ENCODE results near the gene DDX23. TPM values are rescaled to one million over a fixed set of nuclear protein-coding genes. Genes with fewer than 3 reads are reported as not detected.

DDX23 gene
- total RNA-seq, 1 donor from 2014 or later: 68.7 TPM

DNA sequence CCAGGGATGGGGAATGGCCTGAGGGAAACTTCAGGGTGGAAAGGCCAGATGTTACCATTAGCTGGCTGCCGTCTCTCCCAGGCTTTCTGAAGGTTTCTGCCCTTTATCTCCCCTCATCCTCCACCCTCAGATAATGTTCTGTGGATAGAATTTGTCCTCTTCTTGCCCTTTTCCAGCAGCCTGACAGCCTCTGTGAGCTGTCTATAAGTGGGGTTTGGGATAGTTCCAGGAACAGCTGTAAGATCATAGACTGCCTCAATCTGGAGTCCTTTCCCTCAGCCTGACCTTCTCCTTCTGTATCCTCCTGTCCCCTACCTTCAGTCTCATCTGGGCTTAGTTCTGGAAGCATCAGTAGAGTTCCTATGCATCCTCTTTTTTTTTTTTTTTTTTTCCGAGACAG, 16.5 kb upstream of the DDX23 start:
- H3K27me3 ChIP-seq (ENCODE audit: control insufficient read depth, insufficient read depth, low read length): no peaks in the 10 kb centered on the region
- TF ChIP-seq, protein P1, sequence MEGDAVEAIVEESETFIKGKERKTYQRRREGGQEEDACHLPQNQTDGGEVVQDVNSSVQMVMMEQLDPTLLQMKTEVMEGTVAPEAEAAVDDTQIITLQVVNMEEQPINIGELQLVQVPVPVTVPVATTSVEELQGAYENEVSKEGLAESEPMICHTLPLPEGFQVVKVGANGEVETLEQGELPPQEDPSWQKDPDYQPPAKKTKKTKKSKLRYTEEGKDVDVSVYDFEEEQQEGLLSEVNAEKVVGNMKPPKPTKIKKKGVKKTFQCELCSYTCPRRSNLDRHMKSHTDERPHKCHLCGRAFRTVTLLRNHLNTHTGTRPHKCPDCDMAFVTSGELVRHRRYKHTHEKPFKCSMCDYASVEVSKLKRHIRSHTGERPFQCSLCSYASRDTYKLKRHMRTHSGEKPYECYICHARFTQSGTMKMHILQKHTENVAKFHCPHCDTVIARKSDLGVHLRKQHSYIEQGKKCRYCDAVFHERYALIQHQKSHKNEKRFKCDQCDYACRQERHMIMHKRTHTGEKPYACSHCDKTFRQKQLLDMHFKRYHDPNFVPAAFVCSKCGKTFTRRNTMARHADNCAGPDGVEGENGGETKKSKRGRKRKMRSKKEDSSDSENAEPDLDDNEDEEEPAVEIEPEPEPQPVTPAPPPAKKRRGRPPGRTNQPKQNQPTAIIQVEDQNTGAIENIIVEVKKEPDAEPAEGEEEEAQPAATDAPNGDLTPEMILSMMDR (IDR thresholded peaks at IDR 0.05; ENCODE audit: insufficient read depth, low read length, severe bottlenecking): no peak
- DNase-seq (ENCODE audit: low read depth) (no peak), FAIRE-seq (no peak)
- H3K36me3 ChIP-seq (ENCODE audit: control insufficient read depth, insufficient read depth, low read length): no peaks in the 10 kb centered on the region
- H3K4me3 ChIP-seq (ENCODE audit: low read depth, low read length): no peak overlapping the region

DNA sequence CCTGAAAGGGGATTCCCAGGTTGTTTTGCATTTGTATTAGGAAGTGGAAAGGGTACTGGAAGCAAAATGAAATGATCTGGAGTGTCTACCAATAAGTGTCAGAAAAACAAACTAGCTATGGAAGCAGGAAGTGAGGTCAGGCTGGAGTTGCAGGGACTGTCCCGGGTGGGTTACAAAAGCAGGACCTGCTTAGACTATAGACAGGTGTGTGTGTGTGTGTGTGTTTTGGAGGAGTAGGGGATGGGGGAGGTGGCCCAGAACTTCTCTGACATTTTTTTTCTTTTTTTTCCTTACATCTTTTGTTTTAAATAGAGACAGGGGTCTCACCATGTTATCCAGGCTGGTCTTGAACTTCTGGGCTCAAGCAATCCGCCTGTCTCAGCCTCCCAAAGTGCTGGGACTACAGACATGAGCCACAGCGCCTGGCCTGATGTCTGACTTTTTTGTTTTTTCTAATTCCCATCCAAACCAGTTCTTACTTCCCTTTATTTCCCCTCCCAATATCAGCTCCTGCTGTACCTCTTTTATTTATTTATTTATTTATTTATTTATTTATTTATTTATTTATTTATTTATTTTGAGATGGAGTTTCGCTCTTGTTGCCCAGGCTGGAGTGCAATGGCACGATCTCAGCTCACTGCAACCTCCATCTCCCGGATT, 14.2 kb upstream of the DDX23 start:
- DNase-seq (ENCODE audit: low read depth) (no peak), FAIRE-seq (no peak)
- H3K27me3 ChIP-seq (ENCODE audit: control insufficient read depth, insufficient read depth, low read length): no peaks in the 10 kb centered on the region
- TF ChIP-seq, protein P1 (IDR thresholded peaks at IDR 0.05; ENCODE audit: insufficient read depth, low read length, severe bottlenecking): no peak
- no peak overlapping the region for H3K4me3 ChIP-seq (ENCODE audit: low read depth, low read length)
- H3K36me3 ChIP-seq (ENCODE audit: control insufficient read depth, insufficient read depth, low read length): no peaks in the 10 kb centered on the region

DNA sequence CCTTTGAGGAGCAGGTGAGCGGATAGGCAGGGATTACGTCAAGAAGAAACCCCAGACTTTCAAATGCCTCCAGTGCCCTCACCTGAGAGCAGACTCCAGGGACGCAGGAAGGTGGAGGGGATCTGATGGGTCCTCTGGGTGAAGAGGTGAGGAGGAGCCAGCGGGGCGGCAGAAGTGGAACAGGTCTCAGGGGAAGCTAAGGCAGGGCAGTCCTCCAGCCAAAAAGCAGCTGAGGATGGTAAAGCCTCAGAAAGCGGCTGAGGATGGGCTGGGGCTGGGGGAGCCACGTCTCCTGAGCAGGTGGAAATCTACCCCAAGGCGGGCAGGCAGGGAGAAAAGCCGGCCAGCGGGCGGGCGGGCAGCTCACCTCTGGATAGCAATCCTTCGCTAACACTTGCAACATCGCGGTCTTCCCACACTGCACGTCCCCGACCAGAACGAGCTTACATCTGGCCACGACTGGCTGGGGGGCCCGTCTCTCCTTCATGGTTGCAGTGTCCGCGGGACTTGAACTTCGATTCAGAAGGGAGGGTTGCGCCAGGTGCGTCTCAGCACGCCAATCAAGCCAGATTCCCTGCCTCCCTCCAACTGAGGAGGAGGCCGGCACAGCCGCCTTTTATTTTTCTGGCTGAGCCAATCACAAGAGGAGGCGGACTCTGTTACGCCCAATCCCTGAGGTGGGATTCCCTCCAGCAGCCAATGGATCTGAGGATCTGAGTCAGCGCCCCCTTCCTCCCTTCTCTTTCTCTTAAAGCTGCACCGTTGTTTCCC, 13.5 kb upstream of the DDX23 start, which contains the start of gene RND1:
RND1 (minus strand) TSS at position 590 of the 771 bp plus-strand sequence; CDS start at position 487, 103 bp downstream.
- Histone ChIP-seq H3K4me3 (ENCODE audit: low read depth, low read length) (peak within 1 kb of the TSS; percentile 49), H3K27me3 (ENCODE audit: control insufficient read depth, insufficient read depth, low read length) (no peaks in the 10 kb centered on the region), H3K36me3 (ENCODE audit: control insufficient read depth, insufficient read depth, low read length) (no peaks in the 10 kb centered on the region)
- TF ChIP-seq, protein P1 (IDR thresholded peaks at IDR 0.05; ENCODE audit: insufficient read depth, low read length, severe bottlenecking): peak; percentile 15
- no peak for FAIRE-seq
- peak; percentile 91 for DNase-seq (ENCODE audit: low read depth)

DNA sequence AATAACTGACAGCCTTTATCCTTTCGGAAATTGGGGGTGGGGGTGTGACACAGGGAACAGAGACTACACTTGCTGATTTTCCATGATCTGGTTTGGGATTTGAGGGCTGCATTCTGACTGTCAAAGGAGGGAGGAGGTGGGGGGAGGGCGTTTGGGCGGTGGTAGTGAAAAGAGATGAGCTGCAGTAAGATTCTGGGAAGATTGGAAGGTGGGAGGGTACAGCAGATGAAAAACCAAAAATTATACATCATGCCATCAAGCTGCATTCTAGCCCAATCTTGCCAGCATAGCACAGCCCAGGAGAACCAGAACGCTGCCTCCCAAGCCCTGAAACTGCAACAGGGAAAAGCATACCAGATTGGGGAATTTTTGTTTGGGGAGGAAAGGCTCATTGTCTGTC, 11.3 kb upstream of the DDX23 start:
- no peak for DNase-seq (ENCODE audit: low read depth)
- Histone ChIP-seq H3K27me3 (ENCODE audit: control insufficient read depth, insufficient read depth, low read length) (no peaks in the 10 kb centered on the region), H3K36me3 (ENCODE audit: control insufficient read depth, insufficient read depth, low read length) (no peaks in the 10 kb centered on the region), H3K4me3 (ENCODE audit: low read depth, low read length) (no peak overlapping the region)
- no peak for FAIRE-seq
- TF ChIP-seq, protein P1 (IDR thresholded peaks at IDR 0.05; ENCODE audit: insufficient read depth, low read length, severe bottlenecking): no peak

- Histone ChIP-seq H3K27me3 (ENCODE audit: control insufficient read depth, insufficient read depth, low read length) (no peaks in the 10 kb centered on the region), H3K4me3 (ENCODE audit: low read depth, low read length) (no peak overlapping the region), H3K36me3 (ENCODE audit: control insufficient read depth, insufficient read depth, low read length) (peaks cover 3% of the 10 kb centered on the region)
- no peak for DNase-seq (ENCODE audit: low read depth)
- FAIRE-seq: no peak
- TF ChIP-seq, protein P1 (IDR thresholded peaks at IDR 0.05; ENCODE audit: insufficient read depth, low read length, severe bottlenecking): no peak
These were observed 10.8 kb upstream of the DDX23 start for GRCh38 chr12:48862760-48863159.
